Breast epithelium (tissue), 3 donors: Measurements from ENCODE around the gene ASTN1.

Experiments used
- CTCF ChIP-seq, 3 donors: fragments of 450-650 bp; IDR thresholded peaks; one replicate each; pipeline ENCODE4 v1.5.1; 2016 to 2017; ENCODE audit warnings: antibody characterized with exemption in 3 of 3, mild to moderate bottlenecking in 3 of 3, moderate library complexity in 3 of 3
- POLR2A ChIP-seq: fragments of 450-650 bp; IDR thresholded peaks from one replicate; pipeline ENCODE4 v1.6.1; 2016; ENCODE audit warnings: antibody characterized with exemption, mild to moderate bottlenecking, moderate library complexity
- POLR2AphosphoS5 ChIP-seq, 3 donors: sonication (generic); formaldehyde crosslinking; IDR thresholded peaks; one replicate each; pipeline ENCODE4 v1.6.1; 2017; ENCODE audit warnings: antibody characterized with exemption in 3 of 3

GRCh38 chr1:176880955-176881595 is 283.4 kb downstream of the ASTN1 start:
- peak; percentile 29 to 70 (median 66) for TF ChIP-seq CTCF (IDR thresholded peaks at IDR 0.05)
- TF ChIP-seq POLR2A = no peak
- TF ChIP-seq POLR2AphosphoS5 (IDR thresholded peaks at IDR 0.05) = no peak
